Measurements from ENCODE around the gene DOK7.

DNA sequence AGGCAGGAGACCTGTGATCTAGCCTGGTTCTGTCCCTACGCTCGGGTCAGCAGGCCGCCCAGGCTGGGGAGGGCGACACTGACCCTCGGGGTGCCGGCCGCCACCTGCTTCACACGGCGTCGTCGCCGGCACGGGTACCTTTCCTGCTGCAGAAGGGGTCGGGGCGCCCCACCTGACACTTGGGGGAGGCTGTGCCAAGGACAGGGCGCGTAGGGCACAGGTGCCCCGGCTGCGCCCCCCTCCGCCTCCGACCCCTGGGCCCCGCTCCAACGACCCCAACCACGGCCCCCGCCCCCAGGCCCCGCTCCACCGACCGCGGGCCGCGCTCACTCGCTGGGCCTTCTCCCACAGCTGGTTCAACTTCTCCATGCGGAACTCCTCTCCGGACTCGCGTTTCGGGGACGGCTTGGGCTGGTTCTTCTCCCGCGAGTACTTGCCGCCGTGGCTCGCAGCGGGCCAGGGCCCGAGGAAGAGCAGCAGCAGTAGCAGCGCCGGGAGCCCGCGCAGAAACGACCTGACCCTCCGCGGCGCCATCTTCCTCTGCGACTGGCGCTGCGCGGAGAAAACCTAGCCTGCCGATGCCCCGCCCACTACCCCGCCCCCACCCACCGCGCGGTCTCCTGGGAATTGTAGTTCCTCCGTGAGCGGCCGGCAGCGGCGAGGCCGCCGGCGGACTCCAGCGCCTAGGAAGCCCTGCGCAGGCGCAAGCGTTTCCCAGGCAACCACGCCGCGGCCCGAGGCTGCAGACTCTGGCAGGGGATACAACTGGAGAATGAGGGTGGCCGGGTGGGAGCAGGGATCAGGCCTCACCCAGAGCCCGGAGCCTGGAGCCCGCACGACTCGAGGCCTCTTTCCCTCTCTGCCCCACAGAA is 69.0 kb downstream of the DOK7 start, which contains the start of gene LRPAP1:
- TF ChIP-seq, protein P1, sequence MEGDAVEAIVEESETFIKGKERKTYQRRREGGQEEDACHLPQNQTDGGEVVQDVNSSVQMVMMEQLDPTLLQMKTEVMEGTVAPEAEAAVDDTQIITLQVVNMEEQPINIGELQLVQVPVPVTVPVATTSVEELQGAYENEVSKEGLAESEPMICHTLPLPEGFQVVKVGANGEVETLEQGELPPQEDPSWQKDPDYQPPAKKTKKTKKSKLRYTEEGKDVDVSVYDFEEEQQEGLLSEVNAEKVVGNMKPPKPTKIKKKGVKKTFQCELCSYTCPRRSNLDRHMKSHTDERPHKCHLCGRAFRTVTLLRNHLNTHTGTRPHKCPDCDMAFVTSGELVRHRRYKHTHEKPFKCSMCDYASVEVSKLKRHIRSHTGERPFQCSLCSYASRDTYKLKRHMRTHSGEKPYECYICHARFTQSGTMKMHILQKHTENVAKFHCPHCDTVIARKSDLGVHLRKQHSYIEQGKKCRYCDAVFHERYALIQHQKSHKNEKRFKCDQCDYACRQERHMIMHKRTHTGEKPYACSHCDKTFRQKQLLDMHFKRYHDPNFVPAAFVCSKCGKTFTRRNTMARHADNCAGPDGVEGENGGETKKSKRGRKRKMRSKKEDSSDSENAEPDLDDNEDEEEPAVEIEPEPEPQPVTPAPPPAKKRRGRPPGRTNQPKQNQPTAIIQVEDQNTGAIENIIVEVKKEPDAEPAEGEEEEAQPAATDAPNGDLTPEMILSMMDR (IDR thresholded peaks at IDR 0.05) = peak in 1 of 7 experiments; percentile 6
- TF ChIP-seq POLR2A (IDR thresholded peaks at IDR 0.05) = peak; percentile 95 to 98 (median 98)

Data from body of pancreas (tissue), 4 donors.